ENCODE data around the gene APEX1. TPM values are rescaled to one million over a fixed set of nuclear protein-coding genes. Genes with fewer than 3 reads are reported as not detected.

APEX1 gene
- total and polyA plus RNA-seq, 5 donors: 71.5 to 95.2 (median 86.9) TPM

DNA sequence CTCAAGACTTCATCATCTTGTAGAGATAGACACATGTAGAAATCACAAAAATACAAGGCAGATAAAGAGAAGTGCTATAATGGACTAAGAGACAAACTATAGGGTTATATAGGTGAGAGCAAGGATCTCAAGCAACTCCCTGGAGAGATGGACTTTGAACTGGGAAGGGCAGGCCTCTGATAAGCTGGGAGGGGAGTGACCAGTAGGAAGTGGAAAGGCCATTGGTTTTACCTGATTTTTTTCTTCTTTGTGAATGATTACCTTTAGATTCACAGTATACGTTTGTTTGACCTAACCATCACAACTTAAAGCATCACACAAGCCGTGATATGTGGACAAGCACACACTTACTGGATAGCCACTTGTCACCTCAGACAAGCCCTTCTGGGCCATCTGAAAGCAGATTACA lies 36.5 kb upstream of the APEX1 start:
- Histone ChIP-seq H3K27ac (ENCODE audit: low read length) (no peak overlapping the region), H3K4me3 (ENCODE audit: low read length) (no peak overlapping the region), H3K4me1 (ENCODE audit: control insufficient read depth, insufficient read depth, low read length) (no peaks in the 10 kb centered on the region), H3K27me3 (ENCODE audit: control insufficient read depth, insufficient read depth) (no peaks in the 10 kb centered on the region), H3K9me3 (ENCODE audit: control insufficient read depth, low read length) (no peaks in the 10 kb centered on the region)
- intact Hi-C loops (cut with DNase I): loop anchor here in 1 of 4 donors (10.0 kb wide), 1 partner anchor 186 kb away; no protein-coding TSS in a partner anchor
- ATAC-seq: no peak
- no peak for DNase-seq
- WGBS: 89% methylated on average over 2 of the region's 2 CpGs

DNA sequence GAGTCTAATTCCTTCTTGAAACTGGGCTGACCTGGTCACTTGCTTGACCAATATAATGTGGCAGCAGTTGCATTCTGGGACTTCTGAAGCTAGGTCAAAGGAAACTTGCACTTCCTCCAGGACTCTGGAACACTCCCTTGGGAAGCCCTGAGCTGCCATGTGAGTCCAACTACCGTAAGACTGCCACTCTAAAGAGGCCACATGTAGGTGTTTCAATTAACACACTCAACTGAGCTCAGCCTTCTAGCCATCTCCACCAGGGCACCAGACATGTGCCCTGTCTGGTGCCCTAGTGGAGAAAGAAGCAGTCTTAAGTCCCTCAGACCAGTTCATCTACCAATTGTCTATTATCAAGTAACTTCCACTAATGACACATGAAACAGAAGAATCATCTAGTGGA lies 35.6 kb upstream of the APEX1 start:
- H3K4me3 ChIP-seq (ENCODE audit: low read length): no peak overlapping the region
- intact Hi-C loops (cut with DNase I): loop anchor here in 1 of 4 donors (10.0 kb wide), 1 partner anchor 185 kb away; no protein-coding TSS in a partner anchor
- ATAC-seq: no peak
- WGBS: 38% methylated on average over 1 of the region's 1 CpG
- H3K27me3 ChIP-seq (ENCODE audit: control insufficient read depth, insufficient read depth): no peaks in the 10 kb centered on the region
- H3K27ac ChIP-seq (ENCODE audit: low read length): no peak overlapping the region
- no peaks in the 10 kb centered on the region for H3K4me1 ChIP-seq (ENCODE audit: control insufficient read depth, insufficient read depth, low read length)
- DNase-seq: no peak
- H3K9me3 ChIP-seq (ENCODE audit: control insufficient read depth, low read length): no peaks in the 10 kb centered on the region

DNA sequence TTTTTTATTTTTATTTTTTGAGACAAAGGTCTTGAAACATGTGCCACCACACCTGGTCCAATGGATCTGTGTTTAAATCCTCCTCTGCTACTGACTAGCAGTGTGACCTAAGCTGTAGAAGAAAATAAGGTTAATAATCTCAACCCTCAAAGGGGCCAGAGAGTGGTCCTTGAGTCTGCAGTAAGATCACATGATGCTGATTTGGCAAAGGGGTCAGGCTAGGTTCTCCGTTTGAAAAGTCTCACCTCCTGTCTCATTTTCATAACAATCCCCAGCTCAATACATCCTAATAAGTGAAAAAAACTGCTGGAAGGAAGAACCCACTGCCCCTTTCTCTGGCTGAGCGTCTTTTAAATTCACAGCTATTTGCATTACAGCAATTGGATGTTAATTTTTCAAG lies 33.8 kb upstream of the APEX1 start:
- no peak overlapping the region for H3K27ac ChIP-seq (ENCODE audit: low read length)
- intact Hi-C loops (cut with DNase I): no loop called here
- H3K27me3 ChIP-seq (ENCODE audit: control insufficient read depth, insufficient read depth): no peaks in the 10 kb centered on the region
- DNase-seq: no peak
- no peak for ATAC-seq
- H3K4me1 ChIP-seq (ENCODE audit: control insufficient read depth, insufficient read depth, low read length): no peaks in the 10 kb centered on the region
- WGBS: 38% methylated on average over 2 of the region's 2 CpGs
- no peaks in the 10 kb centered on the region for H3K9me3 ChIP-seq (ENCODE audit: control insufficient read depth, low read length)
- H3K4me3 ChIP-seq (ENCODE audit: low read length): no peak overlapping the region

DNA sequence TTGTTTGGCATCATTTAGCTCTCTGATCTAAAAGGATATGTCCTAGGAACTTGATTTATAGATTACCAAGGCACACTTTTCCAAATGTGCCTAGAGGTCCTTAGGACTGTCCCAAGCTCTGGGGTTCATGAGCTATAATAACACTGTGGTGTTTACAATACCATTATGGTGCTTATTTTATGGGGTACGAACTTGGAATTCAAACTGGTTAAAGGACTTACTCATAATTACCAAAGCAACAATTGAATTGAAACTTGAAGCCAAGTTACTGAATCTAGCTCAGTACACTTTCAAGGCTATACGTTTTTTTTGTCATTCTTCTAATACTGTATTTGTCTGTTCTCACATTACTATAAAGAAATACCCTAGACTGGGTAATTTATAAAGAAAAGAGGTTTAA lies 32.1 kb upstream of the APEX1 start:
- no peak for ATAC-seq
- WGBS: 63% methylated on average over 2 of the region's 2 CpGs
- H3K9me3 ChIP-seq (ENCODE audit: control insufficient read depth, low read length): no peaks in the 10 kb centered on the region
- H3K4me3 ChIP-seq (ENCODE audit: low read length): no peak overlapping the region
- H3K27me3 ChIP-seq (ENCODE audit: control insufficient read depth, insufficient read depth): no peaks in the 10 kb centered on the region
- no peak overlapping the region for H3K27ac ChIP-seq (ENCODE audit: low read length)
- peaks cover 2% of the 10 kb centered on the region for H3K4me1 ChIP-seq (ENCODE audit: control insufficient read depth, insufficient read depth, low read length)
- intact Hi-C loops (cut with DNase I): no loop called here
- DNase-seq: no peak

DNA sequence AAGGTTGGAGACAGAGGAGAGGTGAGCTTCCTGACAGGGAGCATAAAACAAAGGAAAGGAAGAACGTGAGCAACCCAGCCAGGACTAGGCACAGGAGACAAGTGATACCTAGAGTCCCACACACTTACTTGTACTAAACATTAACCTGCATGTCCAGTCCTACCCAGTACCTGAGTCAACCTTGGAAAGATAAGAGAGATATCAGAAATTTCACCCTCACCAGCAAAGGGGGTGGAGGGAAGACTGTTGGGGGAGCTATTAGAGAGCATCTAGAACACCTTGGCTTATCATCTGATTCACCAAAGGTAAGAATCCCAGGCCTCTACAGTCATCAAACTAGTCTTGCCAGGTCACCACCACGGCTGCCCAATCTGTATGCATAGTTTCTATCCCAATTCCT lies 30.2 kb upstream of the APEX1 start:
- no peak for ATAC-seq
- Histone ChIP-seq H3K4me3 (ENCODE audit: low read length) (no peak overlapping the region), H3K27ac (ENCODE audit: low read length) (no peak overlapping the region), H3K4me1 (ENCODE audit: control insufficient read depth, insufficient read depth, low read length) (peaks cover 2% of the 10 kb centered on the region), H3K27me3 (ENCODE audit: control insufficient read depth, insufficient read depth) (no peaks in the 10 kb centered on the region), H3K9me3 (ENCODE audit: control insufficient read depth, low read length) (no peaks in the 10 kb centered on the region)
- intact Hi-C loops (cut with DNase I): no loop called here
- no peak for DNase-seq
- 36% methylated on average over 2 of the region's 2 CpGs for WGBS

DNA sequence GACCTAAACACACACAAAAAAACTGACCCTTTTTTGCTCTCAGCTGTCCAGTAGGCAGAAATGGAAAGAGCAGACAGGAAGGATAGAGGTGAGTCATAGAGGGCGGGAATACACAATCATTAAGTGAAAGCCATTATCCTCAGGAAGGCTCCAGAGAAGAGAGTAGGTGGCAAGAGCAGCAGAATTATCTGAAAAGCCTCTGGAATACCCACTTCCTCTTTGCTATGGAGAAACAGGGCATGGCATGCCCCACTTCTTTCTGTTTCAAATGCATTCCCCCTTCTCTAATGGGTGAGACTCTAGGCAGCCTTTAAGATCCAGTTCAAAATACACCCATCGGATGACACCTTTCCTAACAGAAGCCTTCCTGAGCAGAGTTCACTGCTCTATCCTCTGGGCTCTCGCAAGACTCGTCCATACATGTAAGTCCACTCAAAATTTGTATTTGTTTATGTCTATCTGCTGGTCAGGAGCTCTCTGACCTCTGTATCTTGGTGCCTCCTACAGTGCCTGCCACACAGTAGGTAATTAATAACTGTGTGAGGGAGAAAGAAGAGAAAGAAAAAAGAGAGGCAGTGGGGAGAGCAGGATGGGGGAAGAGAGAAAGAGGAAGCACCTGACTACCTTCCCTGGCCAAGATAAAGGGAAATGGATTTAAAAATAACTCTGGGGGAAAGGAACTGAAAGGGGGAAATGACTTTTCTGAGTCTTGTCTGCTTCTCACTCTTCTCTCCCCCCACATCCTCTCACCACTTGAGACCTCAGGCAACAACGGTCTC lies 27.6 kb upstream of the APEX1 start:
- Histone ChIP-seq H3K27me3 (ENCODE audit: control insufficient read depth, insufficient read depth) (no peaks in the 10 kb centered on the region), H3K4me3 (ENCODE audit: low read length) (no peak overlapping the region), H3K9me3 (ENCODE audit: control insufficient read depth, low read length) (no peaks in the 10 kb centered on the region), H3K4me1 (ENCODE audit: control insufficient read depth, insufficient read depth, low read length) (peaks cover 5% of the 10 kb centered on the region), H3K27ac (ENCODE audit: low read length) (no peak overlapping the region)
- intact Hi-C loops (cut with DNase I): no loop called here
- no peak for DNase-seq
- peak; percentile 61 to 78 for ATAC-seq
- WGBS: 62% methylated on average over 5 of the region's 5 CpGs

DNA sequence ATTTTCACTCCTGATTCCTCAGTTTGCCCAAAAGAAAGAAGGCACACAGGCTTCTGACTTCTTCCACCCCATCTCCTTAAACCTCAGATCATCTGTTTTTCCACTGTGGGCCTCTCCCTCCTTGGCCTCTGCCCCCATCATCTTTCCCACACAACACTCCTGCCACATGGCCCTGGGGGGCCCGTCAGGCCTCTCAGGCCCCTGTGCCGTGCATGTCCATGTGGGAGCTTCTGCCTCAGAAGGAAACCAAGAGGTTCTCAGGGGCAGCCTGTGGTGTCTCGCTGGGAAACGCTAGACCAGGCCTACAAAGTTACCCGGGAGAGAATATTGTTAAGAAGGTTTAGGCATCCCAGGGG lies 27.0 kb upstream of the APEX1 start:
- 75% methylated on average over 5 of the region's 5 CpGs for WGBS
- no peak for DNase-seq
- Histone ChIP-seq H3K4me3 (ENCODE audit: low read length) (no peak overlapping the region), H3K4me1 (ENCODE audit: control insufficient read depth, insufficient read depth, low read length) (peaks cover 5% of the 10 kb centered on the region), H3K27ac (ENCODE audit: low read length) (no peak overlapping the region), H3K9me3 (ENCODE audit: control insufficient read depth, low read length) (no peaks in the 10 kb centered on the region), H3K27me3 (ENCODE audit: control insufficient read depth, insufficient read depth) (no peaks in the 10 kb centered on the region)
- intact Hi-C loops (cut with DNase I): no loop called here
- no peak for ATAC-seq

DNA sequence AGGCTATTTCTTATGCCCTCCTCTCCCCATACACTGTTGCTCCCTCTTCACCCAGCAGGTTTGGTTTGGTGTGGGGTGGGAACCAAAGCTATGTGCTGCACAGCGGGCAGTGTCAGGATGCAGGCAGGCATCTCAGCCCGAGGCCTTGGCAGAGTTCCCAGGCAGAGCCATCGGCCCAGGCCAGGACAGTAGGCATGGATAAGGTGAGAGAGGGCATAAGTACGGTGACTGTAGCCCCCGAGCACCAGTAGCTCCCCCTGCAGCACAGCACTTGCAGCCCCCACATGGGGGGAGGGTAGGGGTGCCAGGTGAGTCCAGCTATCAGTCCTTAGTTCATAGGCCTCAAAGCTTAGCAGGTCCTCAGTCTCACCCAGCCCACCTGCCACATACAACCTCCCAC lies 26.2 kb upstream of the APEX1 start:
- Histone ChIP-seq H3K4me1 (ENCODE audit: control insufficient read depth, insufficient read depth, low read length) (peaks cover 5% of the 10 kb centered on the region), H3K9me3 (ENCODE audit: control insufficient read depth, low read length) (no peaks in the 10 kb centered on the region), H3K27me3 (ENCODE audit: control insufficient read depth, insufficient read depth) (no peaks in the 10 kb centered on the region), H3K4me3 (ENCODE audit: low read length) (no peak overlapping the region), H3K27ac (ENCODE audit: low read length) (no peak overlapping the region)
- 38% methylated on average over 5 of the region's 5 CpGs for WGBS
- intact Hi-C loops (cut with DNase I): no loop called here
- DNase-seq (peak in 1 of 3 donors; percentile 57), ATAC-seq (peak in 1 of 2 donors; percentile 20)

DNA sequence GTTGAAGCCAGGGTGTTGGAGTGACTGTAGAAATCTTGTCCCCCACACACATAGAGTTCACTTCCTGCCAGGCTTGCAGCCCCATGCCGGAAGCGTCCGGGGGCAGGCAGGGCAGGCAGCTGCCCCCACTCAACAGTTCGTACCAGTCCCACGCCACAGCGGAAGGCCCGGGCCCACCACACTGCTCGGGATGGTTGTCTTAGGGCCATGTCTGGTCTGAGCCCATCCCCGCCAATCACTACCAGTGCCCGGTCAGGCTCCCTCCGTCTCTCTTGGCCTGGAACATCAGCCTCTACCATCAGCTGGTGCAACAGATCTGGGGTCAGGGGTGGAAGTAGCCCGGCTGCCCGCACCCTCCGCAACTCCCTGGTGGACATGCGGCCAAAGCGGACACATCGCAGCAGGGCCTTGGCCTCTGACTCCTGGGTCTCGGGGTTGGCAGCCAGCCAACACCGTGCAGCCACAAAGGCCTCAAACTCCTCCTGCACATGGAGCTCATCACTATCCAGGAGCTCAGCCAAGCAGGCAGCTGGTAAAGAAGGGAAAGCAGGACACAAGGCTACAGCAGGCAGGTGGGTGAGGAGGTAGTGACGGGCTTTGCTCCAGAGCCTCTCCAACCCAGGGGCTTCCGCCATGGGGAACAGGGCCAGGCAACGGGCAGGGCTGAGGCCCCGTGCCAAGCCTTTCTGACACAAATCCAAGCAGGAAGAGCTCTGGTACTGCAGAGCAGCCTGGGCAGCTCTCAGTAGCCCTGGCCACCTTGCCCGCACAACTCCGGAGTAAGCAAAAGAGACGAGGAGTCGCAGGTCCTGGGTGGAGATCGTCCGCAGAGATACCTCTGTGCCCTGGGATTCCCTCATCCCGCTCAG lies 25.0 kb upstream of the APEX1 start:
- DNase-seq: no peak
- Histone ChIP-seq H3K4me1 (ENCODE audit: control insufficient read depth, insufficient read depth, low read length) (peaks cover 5% of the 10 kb centered on the region), H3K9me3 (ENCODE audit: control insufficient read depth, low read length) (no peaks in the 10 kb centered on the region), H3K27ac (ENCODE audit: low read length) (no peak overlapping the region), H3K27me3 (ENCODE audit: control insufficient read depth, insufficient read depth) (no peaks in the 10 kb centered on the region), H3K4me3 (ENCODE audit: low read length) (no peak overlapping the region)
- intact Hi-C loops (cut with DNase I): no loop called here
- WGBS: 77% methylated on average over 30 of the region's 30 CpGs
- no peak for ATAC-seq

DNA sequence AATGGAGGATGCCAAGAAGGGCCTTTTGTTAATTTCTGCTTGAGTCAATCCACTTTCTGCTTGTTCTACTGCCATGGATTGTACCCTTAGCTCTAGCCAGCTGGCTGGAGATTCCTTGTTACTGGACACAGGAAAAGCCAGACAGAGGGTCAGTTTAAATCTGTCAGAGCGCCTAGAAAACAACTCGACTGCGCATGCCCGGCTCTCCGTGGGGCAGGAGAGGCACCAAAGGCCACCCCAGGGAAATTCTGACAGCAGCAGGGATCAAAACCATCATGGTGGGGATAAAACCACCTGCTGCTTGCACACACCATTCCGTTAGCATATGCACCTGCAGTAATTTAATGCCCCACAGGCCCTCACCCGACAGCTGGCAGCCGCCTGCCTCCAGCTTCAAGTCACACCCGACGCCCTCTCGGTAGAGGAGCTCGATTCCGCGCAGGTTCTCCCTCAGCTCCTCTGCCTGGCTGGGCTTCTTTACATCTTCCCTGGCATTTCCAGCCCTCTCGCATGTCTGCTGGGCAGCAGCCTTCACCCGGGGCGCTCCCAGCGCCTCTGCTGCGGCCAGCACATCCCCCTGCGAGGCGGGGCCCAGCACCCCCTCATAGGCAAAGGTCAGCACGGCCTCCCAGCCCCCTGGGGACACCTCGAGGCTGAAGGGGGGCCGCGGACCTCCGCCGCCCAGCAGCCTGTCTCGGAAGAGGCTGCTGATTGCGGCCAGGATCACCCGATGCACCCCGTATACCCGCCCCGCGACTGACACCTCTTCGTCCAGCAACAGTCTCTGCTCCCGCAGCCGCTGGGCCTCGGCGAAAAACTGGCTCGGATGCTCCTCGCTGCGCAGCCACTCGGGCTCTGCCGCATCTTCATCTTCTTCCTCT lies 20.1 kb upstream of the APEX1 start:
- DNase-seq (peak; percentile 79 to 92 (median 88)), ATAC-seq (peak; percentile 80 to 86)
- Histone ChIP-seq H3K4me1 (ENCODE audit: control insufficient read depth, insufficient read depth, low read length) (peaks cover 3% of the 10 kb centered on the region), H3K9me3 (ENCODE audit: control insufficient read depth, low read length) (no peaks in the 10 kb centered on the region), H3K27ac (ENCODE audit: low read length) (peak overlapping the region; percentile 43), H3K27me3 (ENCODE audit: control insufficient read depth, insufficient read depth) (no peaks in the 10 kb centered on the region), H3K4me3 (ENCODE audit: low read length) (peak overlapping the region; percentile 68)
- intact Hi-C loops (cut with DNase I): no loop called here
- WGBS: 21% methylated on average over 44 of the region's 44 CpGs
